Thyroid gland (tissue), 4 donors: ENCODE measurements around the gene PRR14.

Experiments
- POLR2A ChIP-seq, 2 donors: fragments of 450-650 bp; IDR thresholded peaks; one replicate each; pipeline ENCODE4 v1.6.1; 2017; ENCODE audit warnings: antibody characterized with exemption in 2 of 2, mild to moderate bottlenecking in 2 of 2, moderate library complexity in 1 of 2
- TF ChIP-seq, protein P1 (sequence below), 6 experiments: fragments of 200-600 bp in 3 of 6; fragments of 450-650 bp in 3 of 6; sonication (generic) in 3 of 6; IDR thresholded peaks; one replicate each; pipeline ENCODE4 v1.5.1; 2016 to 2019; ENCODE audit warnings: antibody characterized with exemption in 6 of 6, mild to moderate bottlenecking in 2 of 6, inconsistent platforms in 1 of 6, moderate library complexity in 1 of 6

DNA sequence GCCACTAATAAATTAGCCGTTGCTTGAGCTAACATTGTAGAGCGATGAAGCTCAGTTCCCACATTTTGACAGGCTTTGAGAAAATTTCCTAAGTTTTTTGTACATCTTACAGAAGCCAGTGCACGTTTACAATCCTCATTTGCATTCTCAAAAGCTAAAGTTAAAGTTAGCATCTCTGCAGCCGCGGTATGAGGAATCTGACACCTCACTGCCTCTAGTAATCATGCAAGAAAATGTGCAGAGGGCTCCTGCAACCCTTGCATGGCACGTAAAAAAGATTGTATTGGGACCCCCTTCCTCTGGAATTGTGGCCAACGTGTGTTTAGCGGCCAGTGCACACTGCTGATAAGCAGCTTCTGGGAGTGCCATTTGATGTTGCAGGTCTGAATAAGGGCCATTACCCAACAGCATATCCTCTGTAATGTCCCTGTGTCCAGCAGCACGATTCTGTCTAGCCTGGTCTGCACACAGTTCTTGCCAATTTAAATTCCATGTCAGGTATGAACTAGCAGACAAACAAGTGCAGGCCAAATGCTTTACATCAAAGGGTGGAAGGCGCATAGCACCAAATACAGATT is 28.2 kb upstream of the PRR14 start:
- TF ChIP-seq, protein P1, sequence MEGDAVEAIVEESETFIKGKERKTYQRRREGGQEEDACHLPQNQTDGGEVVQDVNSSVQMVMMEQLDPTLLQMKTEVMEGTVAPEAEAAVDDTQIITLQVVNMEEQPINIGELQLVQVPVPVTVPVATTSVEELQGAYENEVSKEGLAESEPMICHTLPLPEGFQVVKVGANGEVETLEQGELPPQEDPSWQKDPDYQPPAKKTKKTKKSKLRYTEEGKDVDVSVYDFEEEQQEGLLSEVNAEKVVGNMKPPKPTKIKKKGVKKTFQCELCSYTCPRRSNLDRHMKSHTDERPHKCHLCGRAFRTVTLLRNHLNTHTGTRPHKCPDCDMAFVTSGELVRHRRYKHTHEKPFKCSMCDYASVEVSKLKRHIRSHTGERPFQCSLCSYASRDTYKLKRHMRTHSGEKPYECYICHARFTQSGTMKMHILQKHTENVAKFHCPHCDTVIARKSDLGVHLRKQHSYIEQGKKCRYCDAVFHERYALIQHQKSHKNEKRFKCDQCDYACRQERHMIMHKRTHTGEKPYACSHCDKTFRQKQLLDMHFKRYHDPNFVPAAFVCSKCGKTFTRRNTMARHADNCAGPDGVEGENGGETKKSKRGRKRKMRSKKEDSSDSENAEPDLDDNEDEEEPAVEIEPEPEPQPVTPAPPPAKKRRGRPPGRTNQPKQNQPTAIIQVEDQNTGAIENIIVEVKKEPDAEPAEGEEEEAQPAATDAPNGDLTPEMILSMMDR (IDR thresholded peaks at IDR 0.05), result no peak
- no peak for TF ChIP-seq POLR2A (IDR thresholded peaks at IDR 0.05)
